HCT116 (cell line): ENCODE data around the gene SUCLG2. TPM values are rescaled to one million over a fixed set of nuclear protein-coding genes. Genes with fewer than 3 reads are reported as not detected.

Experiments used
- ATAC-seq: fragments of 200-7000 bp; cut with Tn5 transposase; 2 replicates; pipeline ENCODE4 v1.9.1; 2020; ENCODE audit warnings: mild to moderate bottlenecking, moderate library complexity
- BruUV-seq: library from RNA; stranded (reverse); fragments of 400-500 nt; replicated peaks from 2 replicates; lab custom pipeline; 2021; lab: Mats Ljungman, UMichigan
- CTCF ChIA-PET: fragments of 300-600 bp; sonication (Branson Sonifier 250); formaldehyde crosslinking; loops from one replicate; lab custom pipeline; 2021; ENCODE audit warnings: antibody characterized with exemption; lab: Charles Lee
- POLR2A ChIA-PET: fragments of 300-600, 350-600 bp; sonication (Branson Sonifier 250); formaldehyde crosslinking; loops from one replicate; lab custom pipeline; 2021; ENCODE audit warnings: antibody characterized with exemption; lab: Charles Lee
- RAD21 ChIA-PET, 2 experiments: fragments of 300-600 bp; sonication (Branson Sonifier 250); formaldehyde crosslinking; loops; one replicate each; lab custom pipeline; 2023; ENCODE audit warnings: low total read pairs in 2 of 2; ENCODE audit not compliant: uncharacterized antibody in 2 of 2, unreplicated experiment in 2 of 2, low non-redundant PET in 1 of 2; lab: Charles Lee
- DNase-seq: peaks from one replicate; pipeline ENCODE4 v3.0.0-alpha.2; 2010; ENCODE audit warnings: low read depth, low spot score
- H2AFZ ChIP-seq: fragments of 200-600 bp; shearing (Covaris generic), sonication (generic); 2 replicates; pipeline ENCODE4 v1.6.1; 2017; ENCODE audit warnings: low read depth, mixed run types, mixed read lengths, antibody characterized with exemption, low read length; ENCODE audit not compliant: poor library complexity, severe bottlenecking
- H3K27ac ChIP-seq: 2 replicates; pipeline ENCODE4 v1.5.1; 2012; ENCODE audit warnings: low read depth, low read length
- H3K27me3 ChIP-seq: fragments of 200-600 bp; sonication (generic); 2 replicates; pipeline ENCODE4 v1.6.1; 2016; ENCODE audit warnings: mixed run types, low read length, mixed read lengths; ENCODE audit not compliant: insufficient read depth
- H3K36me3 ChIP-seq, 2 experiments: fragments of 200-500 bp in 1 of 2; fragments of 200-600 bp in 1 of 2; sonication (Bioruptor generic) in 1 of 2; sonication (generic) in 1 of 2; 2 replicates each; pipeline versions ENCODE4 v1.5.1 to v1.6.1; 2014 to 2016; ENCODE audit warnings: low read length in 2 of 2, inconsistent platforms in 1 of 2, mixed read lengths in 1 of 2, mixed run types in 1 of 2; ENCODE audit not compliant: insufficient read depth in 2 of 2, control insufficient read depth in 1 of 2
- H3K4me1 ChIP-seq, 2 experiments: fragments of 200-600 bp in 1 of 2; sonication (generic) in 1 of 2; 2 replicates each; pipeline versions ENCODE4 v1.5.1 to v1.6.1; 2012 to 2017; ENCODE audit warnings: low read length in 2 of 2, inconsistent platforms in 1 of 2, mild to moderate bottlenecking in 1 of 2, mixed read lengths in 1 of 2, mixed run types in 1 of 2, moderate library complexity in 1 of 2; ENCODE audit not compliant: insufficient read depth in 2 of 2, control insufficient read depth in 1 of 2
- H3K4me2 ChIP-seq: fragments of 200-600 bp; sonication (generic); 2 replicates; pipeline ENCODE4 v1.6.1; 2017; ENCODE audit warnings: mixed run types, low read length, mixed read lengths
- H3K4me3 ChIP-seq, 2 experiments: fragments of 200-600 bp in 1 of 2; sonication (generic) in 1 of 2; replicated peaks in 1 of 2; 2 replicates each; pipeline ENCODE4 v1.5.1; 2011 to 2016; ENCODE audit warnings: low read length in 2 of 2, control low read depth in 1 of 2, low read depth in 1 of 2, mild to moderate bottlenecking in 1 of 2, mixed read lengths in 1 of 2, mixed run types in 1 of 2
- H3K79me2 ChIP-seq: fragments of 200-600 bp; sonication (generic); 2 replicates; pipeline ENCODE4 v1.6.1; 2017; ENCODE audit warnings: mild to moderate bottlenecking, mixed run types, low read length, moderate library complexity, mixed read lengths; ENCODE audit not compliant: insufficient read depth
- H3K9ac ChIP-seq: fragments of 200-600 bp; sonication (generic); 2 replicates; pipeline ENCODE4 v1.6.1; 2016; ENCODE audit warnings: low read length, mixed read lengths
- H3K9me2 ChIP-seq: fragments of 200-600 bp; sonication (generic), shearing (Covaris generic); 2 replicates; pipeline ENCODE4 v1.6.1; 2017; ENCODE audit warnings: mixed run types, mild to moderate bottlenecking, moderate library complexity; ENCODE audit not compliant: insufficient read depth
- H3K9me3 ChIP-seq, 2 experiments: fragments of 200-500 bp in 1 of 2; fragments of 200-600 bp in 1 of 2; sonication (Bioruptor generic) in 1 of 2; sonication (generic) in 1 of 2; 2 replicates each; pipeline ENCODE4 v1.6.1; 2014 to 2017; ENCODE audit warnings: low read length in 2 of 2, mixed read lengths in 2 of 2, inconsistent platforms in 1 of 2, low read depth in 1 of 2, mild to moderate bottlenecking in 1 of 2, mixed run types in 1 of 2, moderate library complexity in 1 of 2; ENCODE audit not compliant: control insufficient read depth in 1 of 2, insufficient read depth in 1 of 2
- H4K20me1 ChIP-seq: fragments of 200-600 bp; sonication (generic), shearing (Covaris generic); 2 replicates; pipeline ENCODE4 v1.6.1; 2017; ENCODE audit warnings: mixed run types, mild to moderate bottlenecking, moderate library complexity; ENCODE audit not compliant: insufficient read depth
- ATF3 ChIP-seq: IDR thresholded peaks from 2 replicates; pipeline ENCODE4 v1.6.1; 2012
- EGR1 ChIP-seq: IDR thresholded peaks from 2 replicates; pipeline ENCODE4 v1.6.1; 2012; ENCODE audit warnings: low read depth
- EZH2 ChIP-seq: fragments of 200-600 bp; sonication (generic); IDR thresholded peaks from 2 replicates; pipeline ENCODE4 v1.6.1; 2017; ENCODE audit warnings: antibody characterized with exemption, mixed run types
- FOSL1 ChIP-seq: IDR thresholded peaks from 2 replicates; pipeline ENCODE4 v1.6.1; 2012; ENCODE audit warnings: low read depth
- JUND ChIP-seq: IDR thresholded peaks from 2 replicates; pipeline ENCODE4 v1.6.1; 2012
- POLR2A ChIP-seq: IDR thresholded peaks from 2 replicates; pipeline ENCODE4 v1.7.0; 2011; ENCODE audit warnings: borderline replicate concordance; ENCODE audit not compliant: insufficient read depth, insufficient read length; ENCODE audit errors: extremely low read depth
- POLR2AphosphoS5 ChIP-seq: IDR thresholded peaks from 2 replicates; pipeline ENCODE4 v1.6.1; 2011; ENCODE audit warnings: mild to moderate bottlenecking, low read depth, low read length, moderate library complexity
- RAD21 ChIP-seq: IDR thresholded peaks from 2 replicates; pipeline ENCODE4 v1.6.1; 2012; ENCODE audit warnings: low read depth, mild to moderate bottlenecking
- REST ChIP-seq: IDR thresholded peaks from 2 replicates; pipeline ENCODE4 v1.6.1; 2012; ENCODE audit warnings: low read depth
- SIN3A ChIP-seq: IDR thresholded peaks from 2 replicates; pipeline ENCODE4 v1.6.1; 2012; ENCODE audit warnings: low read depth
- SP1 ChIP-seq: IDR thresholded peaks from 2 replicates; pipeline ENCODE4 v1.6.1; 2012; ENCODE audit warnings: low read depth
- TCF7L2 ChIP-seq: IDR thresholded peaks from 2 replicates; pipeline ENCODE4 v1.7.0; 2011; ENCODE audit warnings: borderline replicate concordance, inconsistent platforms; ENCODE audit not compliant: insufficient read depth, insufficient read length; ENCODE audit errors: extremely low read depth
- YY1 ChIP-seq: IDR thresholded peaks from 2 replicates; pipeline ENCODE4 v1.6.1; 2011; ENCODE audit warnings: low read length, low read depth, moderate library complexity, mild to moderate bottlenecking; ENCODE audit not compliant: insufficient replicate concordance; ENCODE audit errors: extremely low read depth
- ZBTB33 ChIP-seq: IDR thresholded peaks from 2 replicates; pipeline ENCODE4 v1.6.1; 2011; ENCODE audit warnings: mild to moderate bottlenecking, low read length, moderate library complexity; ENCODE audit not compliant: insufficient replicate concordance; ENCODE audit errors: extremely low read depth
- intact Hi-C: fragments of 100-400 bp; cut with micrococcal nuclease; formaldehyde crosslinking; loops from 2 replicates; pipeline ENCODE4 v1.10.0; 2022
- total RNA-seq: library from RNA; stranded (reverse); gene quantifications from one replicate; pipeline ENCODE4 v1.2.1, GENCODE V29; 2021; ENCODE audit not compliant: unreplicated experiment

Gene SUCLG2
- total RNA-seq, 1 experiment from 2014 or later, result 49.2 TPM

- Histone ChIP-seq H3K4me3 (no peak overlapping the region), H4K20me1 (no peaks in the 10 kb centered on the region), H3K27ac (no peak overlapping the region), H3K4me2 (no peak overlapping the region), H3K27me3 (no peaks in the 10 kb centered on the region), H3K79me2 (no peaks in the 10 kb centered on the region), H2AFZ (no peak overlapping the region), H3K36me3 (no peaks in the 10 kb centered on the region), H3K9me3 (no peaks in the 10 kb centered on the region), H3K9ac (no peak overlapping the region), H3K4me1 (no peaks in the 10 kb centered on the region), H3K9me2 (no peaks in the 10 kb centered on the region)
- POLR2A ChIA-PET, result no interaction called here
- BruUV-seq, result no TSS peak
- TF ChIP-seq EGR1, result no peak
- no peak for TF ChIP-seq TCF7L2
- TF ChIP-seq POLR2A, result no peak
- TF ChIP-seq ZBTB33, result no peak
- RAD21 ChIA-PET, result no interaction called here
- intact Hi-C loops, result no loop called here
- DNase-seq (no peak), ATAC-seq (no peak)
- CTCF ChIA-PET, result no interaction called here
Observed at GRCh38 chr3:67516496-67516895, 137.9 kb downstream of the SUCLG2 start.

GRCh38 chr3:67515778-67516177, 138.6 kb downstream of the SUCLG2 start:
- no peak for DNase-seq
- no peak overlapping the region for H3K9ac ChIP-seq
- no peaks in the 10 kb centered on the region for H3K9me2 ChIP-seq
- no peak overlapping the region for H3K27ac ChIP-seq
- ChIA-PET POLR2A (no interaction called here), CTCF (no interaction called here), RAD21 (no interaction called here)
- no peaks in the 10 kb centered on the region for H3K27me3 ChIP-seq
- no peaks in the 10 kb centered on the region for H3K4me1 ChIP-seq
- H3K79me2 ChIP-seq, result no peaks in the 10 kb centered on the region
- H3K4me3 ChIP-seq, result no peak overlapping the region
- H3K4me2 ChIP-seq, result no peak overlapping the region
- ATAC-seq, result no peak
- intact Hi-C loops, result no loop called here
- H3K9me3 ChIP-seq, result no peaks in the 10 kb centered on the region
- no TSS peak for BruUV-seq
- no peak overlapping the region for H2AFZ ChIP-seq
- H3K36me3 ChIP-seq, result no peaks in the 10 kb centered on the region
- no peaks in the 10 kb centered on the region for H4K20me1 ChIP-seq
- TF ChIP-seq SIN3A (no peak), SP1 (no peak), REST (no peak), FOSL1 (no peak), POLR2AphosphoS5 (no peak), RAD21 (no peak), EZH2 (no peak), ATF3 (no peak), EGR1 (no peak), YY1 (no peak), JUND (no peak)
